Gastrocnemius medialis (tissue), 4 donors: ENCODE data around the gene ERCC5.

ENCODE experiments used
- POLR2A ChIP-seq, 2 donors: fragments of 450-650 bp; IDR thresholded peaks; one replicate each; pipeline ENCODE4 v1.6.1; 2017; ENCODE audit warnings: antibody characterized with exemption in 2 of 2, mild to moderate bottlenecking in 2 of 2, moderate library complexity in 2 of 2
- TF ChIP-seq, protein P1 (sequence below), 5 experiments: fragments of 450-650 bp in 3 of 5; fragments of 200-600 bp in 2 of 5; sonication (generic) in 2 of 5; IDR thresholded peaks in 4 of 5; conservative IDR thresholded peaks in 1 of 5; 1 replicate in 4 of 5; 2 replicates in 1 of 5; pipeline ENCODE4 v1.5.1; 2016 to 2019; ENCODE audit warnings: antibody characterized with exemption in 5 of 5, mild to moderate bottlenecking in 3 of 5, moderate library complexity in 3 of 5

DNA sequence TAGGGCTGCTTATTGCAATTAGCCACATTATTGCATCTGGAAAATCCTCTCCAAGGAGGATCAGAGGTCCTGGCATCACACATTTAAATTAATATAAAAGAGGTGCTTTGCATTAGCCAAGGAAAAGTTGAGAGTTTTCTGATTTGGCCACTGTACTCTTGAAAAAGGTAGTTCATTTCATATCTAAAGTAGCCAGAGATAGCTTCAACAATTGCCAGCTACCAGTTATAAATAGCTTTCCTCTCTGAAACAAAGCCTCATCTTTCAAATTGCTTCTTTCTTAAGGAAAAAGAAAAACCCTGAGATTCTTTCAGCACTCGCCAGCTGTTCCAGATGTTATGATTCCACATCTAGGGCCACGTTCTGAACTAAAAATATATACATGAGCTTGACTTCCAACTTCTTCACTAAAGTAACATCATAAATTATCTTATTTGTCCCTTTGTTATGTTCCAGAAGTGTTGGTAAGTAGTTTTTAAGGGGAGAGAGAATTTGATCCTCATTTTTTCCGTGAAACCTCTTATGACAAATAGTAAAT lies 69.6 kb downstream of the ERCC5 start:
- no peak for TF ChIP-seq POLR2A (IDR thresholded peaks at IDR 0.05)
- TF ChIP-seq, protein P1, sequence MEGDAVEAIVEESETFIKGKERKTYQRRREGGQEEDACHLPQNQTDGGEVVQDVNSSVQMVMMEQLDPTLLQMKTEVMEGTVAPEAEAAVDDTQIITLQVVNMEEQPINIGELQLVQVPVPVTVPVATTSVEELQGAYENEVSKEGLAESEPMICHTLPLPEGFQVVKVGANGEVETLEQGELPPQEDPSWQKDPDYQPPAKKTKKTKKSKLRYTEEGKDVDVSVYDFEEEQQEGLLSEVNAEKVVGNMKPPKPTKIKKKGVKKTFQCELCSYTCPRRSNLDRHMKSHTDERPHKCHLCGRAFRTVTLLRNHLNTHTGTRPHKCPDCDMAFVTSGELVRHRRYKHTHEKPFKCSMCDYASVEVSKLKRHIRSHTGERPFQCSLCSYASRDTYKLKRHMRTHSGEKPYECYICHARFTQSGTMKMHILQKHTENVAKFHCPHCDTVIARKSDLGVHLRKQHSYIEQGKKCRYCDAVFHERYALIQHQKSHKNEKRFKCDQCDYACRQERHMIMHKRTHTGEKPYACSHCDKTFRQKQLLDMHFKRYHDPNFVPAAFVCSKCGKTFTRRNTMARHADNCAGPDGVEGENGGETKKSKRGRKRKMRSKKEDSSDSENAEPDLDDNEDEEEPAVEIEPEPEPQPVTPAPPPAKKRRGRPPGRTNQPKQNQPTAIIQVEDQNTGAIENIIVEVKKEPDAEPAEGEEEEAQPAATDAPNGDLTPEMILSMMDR (IDR thresholded peaks at IDR 0.05 in 4 of 5, conservative IDR thresholded peaks at IDR 0.05 in 1 of 5), result no peak
